DMS114 treated with DMSO at 0.1 percent for 48 hours (cell line): Measurements from ENCODE around the gene NOTUM.
"Not testable (repeated sequence)": the region's sequence is repeated elsewhere in the genome, so short reads cannot be mapped to it uniquely, and the experiment has no call there.

Experiments
- DNase-seq: peaks from one replicate; lab custom pipeline; 2025; ENCODE audit not compliant: unreplicated experiment; lab: John Stamatoyannopoulos, UW

NOTUM gene

DNA sequence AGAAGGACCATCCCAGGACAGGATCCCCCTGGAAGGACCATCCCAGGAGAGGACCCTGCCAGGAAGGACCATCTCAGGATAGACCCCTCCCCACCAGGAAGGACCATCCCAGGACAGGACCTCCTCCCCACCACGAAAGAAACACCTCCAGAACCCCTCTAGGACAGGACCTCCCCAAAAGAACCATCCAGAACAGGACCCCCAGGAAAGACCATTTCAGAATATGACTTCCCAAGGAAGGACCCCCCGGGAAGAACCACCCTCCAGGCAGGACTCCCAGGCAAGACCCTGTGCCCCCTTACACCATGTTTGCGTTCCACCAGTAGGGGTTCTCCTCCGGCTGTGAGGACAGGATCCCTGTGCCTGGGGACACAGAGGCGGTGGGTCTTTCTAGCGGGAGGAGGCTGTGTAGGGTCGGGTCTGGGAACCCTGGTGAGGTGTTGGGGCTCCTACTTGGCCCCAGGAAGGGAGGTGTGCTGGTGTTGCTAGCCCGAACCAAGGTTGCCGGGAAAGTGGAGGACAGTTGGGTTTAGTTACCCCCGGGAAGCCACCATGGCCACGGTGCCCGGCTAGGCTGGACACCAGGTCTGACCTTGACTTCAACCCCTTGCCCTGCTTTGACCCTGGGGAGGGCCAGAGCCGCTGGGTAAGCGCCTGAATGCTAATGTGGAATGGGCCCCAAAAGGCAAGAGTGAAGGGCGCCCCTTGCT, 2.2 kb downstream of the NOTUM start:
- DNase-seq, result no peak

DNA sequence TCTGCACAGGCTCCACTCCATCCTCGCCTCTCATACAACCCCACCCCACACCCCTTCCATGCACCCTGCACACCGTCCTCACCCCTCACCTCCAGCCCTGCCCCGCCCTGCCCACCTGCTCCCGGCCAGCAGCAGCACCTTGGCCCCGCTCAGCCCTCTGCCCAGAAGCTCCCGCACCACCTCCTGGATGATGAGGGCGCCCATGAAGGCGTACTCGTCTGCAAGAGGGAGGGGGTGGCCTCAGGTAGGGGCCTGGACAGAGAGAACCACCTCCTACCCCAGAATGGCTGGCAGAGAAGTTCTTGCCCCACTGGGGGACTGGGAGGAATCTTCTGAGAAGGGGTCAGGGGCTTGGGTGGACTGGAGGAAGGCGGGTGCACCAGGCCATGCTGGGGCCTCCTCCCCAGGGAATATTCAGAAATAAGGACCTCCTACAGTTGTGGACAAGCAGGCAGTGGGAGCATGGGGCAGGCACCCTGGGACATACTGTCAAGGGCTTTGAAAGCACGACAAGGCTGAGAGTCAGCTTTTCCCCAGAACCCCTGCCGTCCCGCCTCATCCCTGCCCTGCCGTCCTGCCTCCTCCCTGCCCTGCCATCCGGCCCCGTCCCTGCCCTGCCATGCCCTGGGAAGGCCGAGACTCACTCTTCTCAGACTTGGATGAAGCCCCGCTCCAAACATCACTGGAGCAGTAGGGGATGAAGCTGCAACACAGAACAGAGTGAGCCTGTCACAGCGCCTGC, 3.1 kb downstream of the NOTUM start:
- no peak for DNase-seq

DNA sequence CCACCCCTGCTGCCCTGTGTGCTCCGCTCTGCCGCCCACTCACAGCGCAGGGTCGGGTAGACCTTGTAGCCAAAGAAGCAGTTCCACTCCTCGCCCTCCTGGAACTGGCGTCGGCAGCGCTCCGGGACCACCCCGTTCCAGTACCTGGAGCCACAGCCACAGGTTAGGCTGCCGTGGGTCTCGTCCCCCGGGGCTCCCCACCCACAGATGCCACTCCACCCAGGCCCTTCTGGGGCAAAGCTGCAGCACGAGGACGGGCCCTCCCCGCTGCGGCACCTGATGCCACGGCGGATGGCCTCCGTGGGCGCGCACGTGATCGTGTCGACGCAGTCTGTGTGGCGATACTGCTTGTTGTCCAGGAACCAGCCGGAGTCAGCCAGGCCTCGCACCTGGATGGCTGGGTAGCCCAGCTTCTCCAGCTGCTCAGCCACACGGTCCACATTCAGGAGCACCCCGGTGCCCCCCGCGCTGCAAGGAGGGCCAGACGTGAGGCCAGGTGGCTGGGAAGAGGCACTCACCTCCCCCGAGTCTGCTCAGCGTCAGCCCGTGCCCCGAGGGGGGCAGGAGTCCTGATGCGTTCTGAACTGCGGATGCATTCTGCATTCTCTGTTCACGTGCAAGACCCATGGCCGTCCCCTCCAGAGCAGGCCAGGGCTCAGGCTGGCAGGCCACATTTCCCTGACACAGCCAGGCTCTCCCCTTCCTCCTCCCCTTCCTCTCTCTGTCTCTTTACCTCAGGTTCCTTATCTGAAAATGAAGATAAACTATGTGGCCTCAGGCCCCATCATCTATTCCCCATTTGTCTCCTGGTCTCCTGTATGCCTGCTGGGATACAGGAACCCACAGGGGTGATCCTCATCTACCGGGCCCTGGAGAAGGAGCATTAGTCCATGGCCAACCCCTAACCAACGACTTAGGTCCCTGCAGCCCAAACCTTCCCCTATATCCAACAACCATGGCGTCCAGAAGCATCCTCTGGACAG, 4.1 kb downstream of the NOTUM start:
- no peak for DNase-seq

DNA sequence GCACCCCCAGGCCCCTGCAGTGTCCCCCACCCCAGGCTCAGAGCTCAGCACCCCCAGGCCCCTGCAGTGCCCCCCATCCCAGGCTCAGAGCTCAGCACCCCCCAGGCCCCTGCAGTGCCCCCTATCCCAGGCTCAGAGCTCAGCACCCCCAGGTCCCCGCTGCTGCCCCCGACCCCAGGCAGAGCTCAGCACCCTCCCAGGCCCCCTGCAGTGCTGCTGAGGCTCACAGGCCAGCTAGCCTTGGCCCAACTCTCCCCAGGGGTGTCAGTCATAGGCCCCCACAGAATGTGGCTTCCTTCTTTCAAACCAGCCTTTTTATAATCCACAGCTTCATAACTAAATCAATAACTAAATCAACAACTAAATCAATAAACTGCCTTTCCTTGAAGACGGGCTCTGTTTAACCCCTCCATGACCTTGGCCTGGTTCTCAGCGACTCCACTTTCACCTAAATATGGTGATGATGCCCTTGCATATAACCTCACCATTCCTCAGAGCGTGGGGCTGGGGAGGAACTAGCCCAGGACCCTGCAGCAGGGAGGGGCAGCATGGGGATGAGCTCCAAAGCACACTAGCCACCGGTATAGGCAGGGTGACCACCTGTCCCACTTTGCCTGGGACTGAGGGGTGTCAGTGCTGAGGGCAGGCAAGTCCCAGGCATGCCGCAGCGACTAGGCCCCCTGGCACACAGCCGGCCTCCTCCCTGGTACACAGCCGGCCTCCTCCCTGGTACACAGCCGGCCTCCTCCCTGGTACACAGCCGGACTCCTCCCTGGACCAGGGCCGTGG, 5.0 kb downstream of the NOTUM start:
- DNase-seq, result no peak

GRCh38 chr17:81955058-81955681, 5.8 kb downstream of the NOTUM start:
- DNase-seq, result no peak

DNA sequence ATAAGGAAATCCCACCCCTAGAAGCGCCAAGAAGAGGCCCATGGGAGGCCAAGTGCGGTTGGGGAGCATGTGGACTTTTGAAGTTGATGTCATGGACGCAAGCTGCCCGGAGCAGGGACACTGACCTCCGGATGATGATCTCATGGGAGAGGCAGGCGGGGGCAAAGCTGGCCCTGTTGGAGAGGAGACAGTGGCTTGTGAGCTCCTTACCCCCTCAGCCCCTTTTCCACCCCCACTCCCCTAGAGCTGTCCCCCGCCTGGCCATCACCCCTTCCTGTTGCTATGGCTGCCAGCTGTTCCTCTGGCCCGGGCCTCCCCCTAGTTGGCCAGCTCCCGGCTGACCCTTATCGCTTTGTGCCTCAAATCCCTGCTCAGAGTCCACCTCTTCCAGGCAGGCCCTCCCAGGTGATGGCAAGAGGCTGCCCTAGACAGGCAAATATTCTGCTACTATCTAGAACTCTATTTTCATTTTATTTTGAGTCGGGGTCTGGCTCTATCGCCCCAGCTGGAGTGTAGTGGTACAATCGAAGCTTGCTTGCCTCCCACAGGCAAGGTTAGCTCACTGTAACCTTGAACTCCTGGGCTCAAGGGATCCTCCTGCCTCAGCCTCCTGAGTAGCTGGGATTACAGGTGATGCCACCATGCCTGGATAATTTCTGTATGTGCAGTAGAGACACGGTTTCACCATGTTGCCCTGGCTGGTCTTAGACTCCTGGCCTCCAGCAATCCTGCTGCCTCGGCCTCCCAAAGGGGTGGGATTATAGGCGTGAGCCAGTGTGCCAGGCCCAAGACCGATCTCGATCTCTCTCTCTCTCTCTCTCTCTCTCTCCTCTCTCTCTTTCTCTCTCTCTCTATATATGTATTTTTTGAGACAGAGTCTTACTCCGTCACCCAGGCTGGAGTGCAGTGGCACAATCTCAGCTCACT, 6.6 kb downstream of the NOTUM start:
- no peak for DNase-seq

DNA sequence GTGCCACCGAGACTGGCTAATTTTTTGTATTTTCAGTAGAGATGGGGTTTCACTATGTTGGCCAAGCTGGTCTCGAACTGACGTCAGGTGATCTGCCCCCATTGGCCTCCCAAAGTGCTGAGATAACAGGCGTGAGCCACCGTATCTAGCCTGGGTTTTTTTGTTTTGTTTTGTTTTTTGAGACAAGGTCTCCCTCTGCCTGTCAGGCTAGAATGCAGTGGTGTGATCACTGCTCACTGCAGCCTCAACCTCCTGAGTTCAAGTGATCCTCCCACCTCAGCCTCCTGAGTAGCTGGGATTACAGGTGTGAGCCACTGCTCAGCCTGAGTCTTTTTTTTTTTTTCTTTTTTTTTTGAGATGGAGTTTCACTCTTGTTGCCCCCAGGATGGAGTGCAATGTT, 7.5 kb downstream of the NOTUM start:
- not testable (repeated sequence) for DNase-seq

GRCh38 chr17:81952792-81953228, 8.2 kb downstream of the NOTUM start:
- DNase-seq, result no peak

DNA sequence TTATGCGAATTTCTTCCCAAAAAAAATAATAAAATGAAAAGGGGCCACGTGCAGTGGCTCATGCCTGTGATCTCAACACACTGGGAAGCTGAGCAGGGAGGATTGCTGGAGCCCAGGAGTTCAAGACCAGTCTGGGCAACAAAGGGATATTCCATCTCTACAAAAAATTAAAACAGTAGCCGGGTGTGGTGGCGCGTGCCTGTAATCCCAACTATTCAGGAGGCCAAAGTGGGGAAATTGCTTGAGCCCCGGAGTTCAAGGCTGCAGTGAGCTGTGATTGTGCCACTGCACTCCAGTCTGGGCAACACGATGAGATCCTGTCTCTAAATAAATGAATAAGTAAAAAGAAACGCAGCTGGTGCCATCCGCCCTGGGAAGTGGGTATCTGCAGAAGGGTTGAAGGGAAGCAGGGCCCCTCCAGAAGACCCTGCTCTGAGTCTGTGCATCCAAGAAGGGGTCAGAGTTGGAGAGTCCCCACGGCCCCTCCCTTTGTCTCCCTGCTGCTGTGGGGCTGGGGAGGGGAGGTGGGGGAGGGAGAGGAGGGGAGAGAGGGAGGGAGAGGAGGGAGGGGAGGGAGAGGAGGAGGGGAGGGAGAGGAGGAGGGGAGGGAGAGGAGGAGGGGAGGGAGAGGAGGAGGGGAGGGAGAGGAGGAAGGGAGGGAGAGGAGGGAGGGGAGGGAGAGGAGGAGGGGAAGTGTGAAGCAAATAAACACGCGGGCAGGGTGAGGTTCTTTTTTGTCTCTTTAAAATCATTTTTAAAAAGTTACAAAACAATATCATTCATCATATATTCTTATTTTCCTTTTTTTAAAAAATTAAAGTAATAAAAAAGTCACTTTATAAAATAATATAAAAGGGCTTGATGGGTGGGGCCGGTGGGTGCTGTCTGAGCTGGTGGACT, 9.0 kb downstream of the NOTUM start:
- DNase-seq, result no peak

GRCh38 chr17:81950501-81950900, 10.5 kb downstream of the NOTUM start:
- DNase-seq, result no peak

- DNase-seq, result no peak
Measured at GRCh38 chr17:81948635-81949378, 12.2 kb downstream of the NOTUM start.

- no peak for DNase-seq
Measured at GRCh38 chr17:81947189-81947588, 13.8 kb downstream of the NOTUM start, which contains the start of gene MYADML2. MYADML2 (minus strand) TSS chr17:81947233; CDS start chr17:81941741, 5,492 bp downstream.

- no peak for DNase-seq
Measured at GRCh38 chr17:81944858-81945257, 16.1 kb downstream of the NOTUM start.

- DNase-seq, result no peak
Measured at GRCh38 chr17:81942167-81942553, 18.8 kb downstream of the NOTUM start.

GRCh38 chr17:81941484-81942166, 19.4 kb downstream of the NOTUM start:
- no peak for DNase-seq
